PC-9 (cell line): ENCODE data around the gene HPGDS. TPM values are rescaled to one million over a fixed set of nuclear protein-coding genes. Genes with fewer than 3 reads are reported as not detected.

ENCODE experiments used
- BruUV-seq: library from RNA; stranded (reverse); fragments of 400-500 nt; replicated peaks from 2 replicates; lab custom pipeline; 2021; lab: Mats Ljungman, UMichigan
- CTCF ChIA-PET: fragments of 300-600 bp; sonication (Branson Sonifier 250); formaldehyde crosslinking; loops from one replicate; lab custom pipeline; 2022; ENCODE audit warnings: antibody characterized with exemption; lab: Charles Lee
- POLR2A ChIA-PET: fragments of 300-600 bp; sonication (Branson Sonifier 250); formaldehyde crosslinking; loops from one replicate; lab custom pipeline; 2022; ENCODE audit warnings: antibody characterized with exemption; ENCODE audit not compliant: unreplicated experiment; lab: Charles Lee
- DNase-seq, 2 experiments: peaks; one replicate each; pipeline versions ENCODE4 v3.0.0 to v3.0.0-alpha.2; 2015 to 2022; ENCODE audit warnings: mixed read lengths in 1 of 2
- H2AFZ ChIP-seq: fragments of 200-600 bp; sonication (generic); 2 replicates; pipeline ENCODE4 v1.8.1; 2017; ENCODE audit warnings: antibody characterized with exemption
- H3F3A ChIP-seq: fragments of 200-600 bp; sonication (generic); 2 replicates; pipeline ENCODE4 v1.8.1; 2017; ENCODE audit warnings: antibody characterized with exemption, mild to moderate bottlenecking, low read depth; ENCODE audit not compliant: insufficient read depth
- H3K27ac ChIP-seq: fragments of 200-600 bp; sonication (generic); 2 replicates; pipeline ENCODE4 v1.6.1; 2016; ENCODE audit warnings: mixed run types
- H3K27me3 ChIP-seq: fragments of 200-600 bp; sonication (generic); 2 replicates; pipeline ENCODE4 v1.6.1; 2016; ENCODE audit warnings: low read depth, mixed run types; ENCODE audit not compliant: insufficient read depth
- H3K36me3 ChIP-seq: fragments of 200-600 bp; sonication (generic); 2 replicates; pipeline ENCODE4 v1.6.1; 2016; ENCODE audit warnings: low read depth, mixed run types
- H3K4me1 ChIP-seq: fragments of 200-600 bp; sonication (generic); replicated peaks from 2 replicates; pipeline ENCODE4 v1.6.1; 2016; ENCODE audit warnings: mixed run types; ENCODE audit not compliant: insufficient read depth
- H3K4me2 ChIP-seq: fragments of 200-600 bp; sonication (generic); 2 replicates; pipeline ENCODE4 v1.6.1; 2017; ENCODE audit warnings: mixed run types
- H3K4me3 ChIP-seq: fragments of 200-600 bp; sonication (generic); 2 replicates; pipeline ENCODE4 v1.6.1; 2016; ENCODE audit warnings: mixed run types
- H3K79me2 ChIP-seq: fragments of 200-600 bp; sonication (generic); 2 replicates; pipeline ENCODE4 v1.6.1; 2017; ENCODE audit warnings: low read depth, mixed run types
- H3K9me2 ChIP-seq: fragments of 200-600 bp; sonication (generic); 2 replicates; pipeline ENCODE4 v1.8.1; 2017; ENCODE audit warnings: mild to moderate bottlenecking; ENCODE audit not compliant: insufficient read depth
- H3K9me3 ChIP-seq: fragments of 200-600 bp; sonication (generic); 2 replicates; pipeline ENCODE4 v1.8.1; 2016; ENCODE audit warnings: low read depth; ENCODE audit not compliant: insufficient read depth
- H4K20me1 ChIP-seq: fragments of 200-600 bp; sonication (generic); 2 replicates; pipeline ENCODE4 v1.8.1; 2017; ENCODE audit not compliant: insufficient read depth
- CTCF ChIP-seq: fragments of 200-600 bp; sonication (generic); conservative IDR thresholded peaks from 2 replicates; pipeline ENCODE4 v1.6.1; 2017; ENCODE audit warnings: mixed run types, antibody characterized with exemption, mild to moderate bottlenecking, moderate library complexity
- EZH2 ChIP-seq: fragments of 200-600 bp; sonication (generic); IDR thresholded peaks from 2 replicates; pipeline ENCODE4 v1.8.0; 2017; ENCODE audit warnings: antibody characterized with exemption, low read depth
- intact Hi-C: fragments of 100-400 bp; cut with micrococcal nuclease; formaldehyde crosslinking; loops from one replicate; pipeline ENCODE4 v1.10.0; 2022; ENCODE audit not compliant: unreplicated experiment
- total RNA-seq: library from RNA; stranded (reverse); gene quantifications from 2 replicates; pipeline ENCODE4 v1.2.3, GENCODE V29; 2021

HPGDS gene
- total RNA-seq, 1 experiment from 2014 or later, result not detected

GRCh38 chr4:94278781-94279180 is 63.9 kb downstream of the HPGDS start:
- Histone ChIP-seq H3K4me2 (no peak overlapping the region), H3F3A (no peaks in the 10 kb centered on the region), H3K4me3 (no peak overlapping the region), H3K79me2 (no peaks in the 10 kb centered on the region), H3K36me3 (no peaks in the 10 kb centered on the region; the same call in 1 of the 2 replicates), H3K9me3 (no peaks in the 10 kb centered on the region), H3K9me2 (no peaks in the 10 kb centered on the region), H4K20me1 (no peaks in the 10 kb centered on the region), H3K27ac (no peak overlapping the region), H3K27me3 (no peaks in the 10 kb centered on the region), H2AFZ (no peak overlapping the region), H3K4me1 (no peaks in the 10 kb centered on the region)
- DNase-seq, result no peak
- intact Hi-C loops, result no loop called here
- no TSS peak for BruUV-seq
- TF ChIP-seq CTCF, result no peak
- POLR2A ChIA-PET, result no interaction called here
- CTCF ChIA-PET, result no interaction called here

- TF ChIP-seq CTCF, result no peak
- no peak for TF ChIP-seq EZH2
- Histone ChIP-seq H3K27me3 (no peaks in the 10 kb centered on the region), H3K27ac (no peak overlapping the region), H3K79me2 (no peaks in the 10 kb centered on the region), H3K9me2 (no peaks in the 10 kb centered on the region), H3F3A (no peaks in the 10 kb centered on the region), H3K36me3 (no peaks in the 10 kb centered on the region; the same call in 1 of the 2 replicates), H3K4me3 (no peak overlapping the region), H3K4me1 (no peaks in the 10 kb centered on the region), H3K4me2 (no peak overlapping the region), H3K9me3 (no peaks in the 10 kb centered on the region), H2AFZ (no peak overlapping the region), H4K20me1 (no peaks in the 10 kb centered on the region)
- intact Hi-C loops, result no loop called here
- no TSS peak for BruUV-seq
- DNase-seq, result no peak
- ChIA-PET CTCF (interaction anchor here (0.6 kb wide), 1 partner anchor 1938 kb away, joined by 6 read pairs; no protein-coding TSS in a partner anchor), POLR2A (no interaction called here)
Measured at GRCh38 chr4:94277534-94277933, 65.1 kb downstream of the HPGDS start.

GRCh38 chr4:94276204-94276603 is 66.4 kb downstream of the HPGDS start:
- DNase-seq, result no peak
- no peaks in the 10 kb centered on the region for H3F3A ChIP-seq
- no peak overlapping the region for H2AFZ ChIP-seq
- no peak overlapping the region for H3K4me2 ChIP-seq
- H4K20me1 ChIP-seq, result no peaks in the 10 kb centered on the region
- ChIA-PET CTCF (interaction anchor here (0.6 kb wide), 1 partner anchor 11 kb away, joined by 4 read pairs; no protein-coding TSS in a partner anchor), POLR2A (no interaction called here)
- H3K9me2 ChIP-seq, result no peaks in the 10 kb centered on the region
- no peak overlapping the region for H3K4me3 ChIP-seq
- no peaks in the 10 kb centered on the region for H3K4me1 ChIP-seq
- H3K27ac ChIP-seq, result no peak overlapping the region
- H3K36me3 ChIP-seq, result no peaks in the 10 kb centered on the region; the same call in 1 of the 2 replicates
- H3K27me3 ChIP-seq, result no peaks in the 10 kb centered on the region
- H3K9me3 ChIP-seq, result no peaks in the 10 kb centered on the region
- BruUV-seq, result no TSS peak
- no peak for TF ChIP-seq EZH2
- TF ChIP-seq CTCF, result no peak
- no peaks in the 10 kb centered on the region for H3K79me2 ChIP-seq
- intact Hi-C loops, result no loop called here
